Measurements from ENCODE around the gene SPTB.

GRCh38 chr14:64730061-64730440 is 149.7 kb downstream of the SPTB start:
- no peak for TF ChIP-seq CTCF (IDR thresholded peaks at IDR 0.05)
- TF ChIP-seq POLR2AphosphoS5 (IDR thresholded peaks at IDR 0.05; ENCODE audit: insufficient read depth in 1 of 2, low read depth in 1 of 2), result no peak
